ELF-1 (cell line): ENCODE results near the gene FOCAD.
"Not testable (repeated sequence)": the region's sequence is repeated elsewhere in the genome, so short reads cannot be mapped to it uniquely, and the experiment has no call there.

Experiments used
- DNase-seq: peaks from one replicate; pipeline ENCODE4 v3.0.0-alpha.2; 2016; ENCODE audit warnings: low read depth, low spot score

Gene FOCAD

DNA sequence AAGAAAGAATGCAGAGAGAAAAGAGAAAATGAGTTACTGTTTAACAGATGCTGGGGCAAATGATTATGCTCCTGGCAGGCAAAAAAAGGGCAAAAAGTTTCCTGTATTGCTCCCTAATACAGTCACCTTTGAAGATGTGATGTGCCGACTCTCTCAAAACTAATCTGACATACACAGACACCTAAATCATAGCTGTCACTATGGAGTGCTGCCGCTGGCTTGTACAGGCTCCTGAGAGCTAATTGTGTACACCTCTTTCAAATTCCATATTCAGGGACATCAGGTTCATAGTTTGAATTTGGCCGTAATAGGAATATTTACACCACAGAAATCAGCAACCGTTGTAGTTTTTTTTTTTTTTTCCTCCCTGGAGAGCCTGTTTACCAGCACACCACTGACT lies 12.4 kb upstream of the FOCAD start:
- no peak for DNase-seq

DNA sequence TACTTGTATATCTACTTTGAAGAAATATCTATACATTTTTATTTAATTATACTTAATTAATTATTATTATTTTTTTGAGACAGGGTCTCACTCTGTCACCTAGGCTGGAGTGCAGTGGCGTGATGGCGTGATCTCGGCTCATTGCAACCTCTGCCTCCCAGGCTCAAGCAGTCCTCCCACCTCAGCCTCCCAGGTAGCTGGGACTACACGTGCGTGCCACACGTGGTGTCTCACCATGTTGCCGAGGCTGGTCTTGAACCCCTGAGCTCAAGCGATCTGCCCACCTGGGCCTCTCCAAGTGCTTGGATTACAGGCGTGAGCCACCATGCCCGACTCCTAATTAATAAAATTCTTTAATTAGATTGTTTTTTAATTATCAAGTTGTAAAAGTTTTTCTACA lies 10.5 kb upstream of the FOCAD start:
- DNase-seq, result not testable (repeated sequence)

DNA sequence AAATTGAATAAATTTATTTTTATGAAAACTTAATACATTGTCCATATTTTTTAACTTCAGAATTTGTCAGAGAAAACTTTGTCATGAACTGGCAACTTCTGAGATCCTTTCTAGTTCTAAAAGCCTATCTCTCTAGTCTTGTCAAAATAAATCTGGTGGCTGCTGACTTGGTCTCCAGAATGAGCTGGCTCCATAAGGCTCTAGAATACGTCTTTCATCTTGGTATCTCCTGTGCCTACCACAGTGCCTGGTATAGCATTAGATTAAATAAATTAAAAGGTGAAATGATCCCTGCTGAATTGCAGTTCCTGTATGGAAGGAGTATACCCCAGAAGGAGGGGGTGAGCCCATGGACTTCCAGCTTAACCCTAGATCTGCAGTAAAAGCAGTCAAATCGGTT lies 2.6 kb upstream of the FOCAD start:
- DNase-seq, result no peak

DNA sequence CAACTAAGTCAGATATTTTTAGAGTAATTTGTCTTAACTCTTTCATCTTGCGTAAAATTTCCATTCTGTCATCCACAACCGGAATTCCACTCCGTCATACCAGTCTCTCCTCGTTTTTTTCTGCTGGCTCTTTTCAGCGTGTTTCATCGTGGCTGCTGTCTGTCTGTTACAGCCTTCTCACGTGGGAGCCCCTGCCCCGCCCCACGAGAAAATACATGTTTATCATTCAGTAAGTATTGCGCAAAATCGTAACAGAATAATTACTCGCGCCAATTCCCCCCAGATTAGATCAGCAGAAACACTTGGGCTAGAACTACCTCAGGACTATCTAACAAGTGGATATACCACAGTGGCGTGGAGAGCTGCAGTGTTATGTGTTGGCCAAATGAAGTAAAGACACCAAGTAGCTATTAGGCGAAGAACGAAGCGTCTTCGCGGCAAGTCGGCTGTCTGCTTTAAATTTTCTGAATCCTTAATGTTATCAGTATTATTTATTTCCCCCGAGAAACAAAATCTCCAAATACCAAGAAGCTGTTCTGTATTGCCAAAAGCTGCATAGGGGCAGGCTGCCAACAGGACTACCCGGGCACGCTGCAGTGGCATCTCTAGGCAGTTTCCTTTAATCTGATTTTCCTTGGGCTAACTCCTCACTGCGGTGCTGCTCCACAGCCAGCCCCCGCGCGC lies 566 bp upstream of the FOCAD start:
- DNase-seq, result no peak

DNA sequence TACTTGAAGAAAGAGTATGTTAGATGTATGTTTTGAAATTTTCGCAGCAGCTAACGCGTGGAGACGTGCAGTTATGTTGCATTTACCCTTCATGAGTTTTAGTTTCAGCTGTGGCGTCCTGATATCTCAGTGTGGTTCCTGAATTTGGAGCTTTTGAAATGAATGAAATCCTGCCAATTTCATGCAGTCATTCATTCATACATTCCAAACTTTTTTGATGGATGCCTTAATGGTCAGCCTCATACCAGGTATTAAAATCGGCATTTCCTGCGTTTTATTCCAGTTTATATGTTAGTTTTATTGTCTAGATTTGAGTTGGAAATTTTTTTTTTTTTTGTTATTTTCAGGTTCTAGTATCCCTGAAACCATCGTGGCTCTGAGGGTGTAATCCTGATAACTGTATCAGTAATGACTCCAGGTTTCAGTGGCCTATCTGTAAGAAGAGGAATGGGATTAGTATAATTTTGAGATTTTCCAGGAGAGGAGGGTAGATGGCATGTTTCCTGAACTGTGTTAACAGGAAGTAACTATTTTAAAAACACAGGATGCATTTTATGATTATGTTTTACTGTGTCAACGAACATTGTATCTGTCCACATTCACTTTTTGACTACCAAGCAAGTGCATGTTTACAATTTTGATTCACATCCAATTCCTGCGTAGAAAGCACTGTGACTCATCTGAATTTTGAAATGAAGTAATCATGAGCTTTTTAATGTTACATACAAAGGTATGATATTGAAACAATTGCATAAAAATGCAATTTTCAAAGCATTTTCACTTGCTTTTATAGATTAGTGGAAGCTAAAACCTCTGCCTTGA lies 1.0 kb downstream of the FOCAD start:
- no peak for DNase-seq

DNA sequence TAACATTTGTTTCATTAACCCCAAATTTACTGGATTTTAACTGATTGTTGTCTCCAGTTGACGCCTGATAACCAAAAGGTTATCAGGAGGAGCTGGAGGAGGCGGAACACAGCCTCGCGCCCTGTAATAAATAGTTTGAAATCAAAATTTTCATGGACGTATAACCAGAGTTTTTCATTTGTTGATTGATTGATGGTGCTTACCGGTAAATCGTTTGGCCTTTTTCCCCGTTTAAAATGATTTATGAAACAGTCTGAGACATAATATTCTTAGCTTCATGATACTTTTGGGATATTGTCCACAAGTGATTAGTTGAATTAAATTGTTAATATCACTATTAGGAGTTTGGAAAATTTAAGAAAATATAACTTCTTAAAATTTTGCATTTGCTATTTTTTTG lies 1.7 kb downstream of the FOCAD start:
- no peak for DNase-seq

GRCh38 chr9:20689833-20690232 lies 5.8 kb downstream of the FOCAD start:
- no peak for DNase-seq

DNA sequence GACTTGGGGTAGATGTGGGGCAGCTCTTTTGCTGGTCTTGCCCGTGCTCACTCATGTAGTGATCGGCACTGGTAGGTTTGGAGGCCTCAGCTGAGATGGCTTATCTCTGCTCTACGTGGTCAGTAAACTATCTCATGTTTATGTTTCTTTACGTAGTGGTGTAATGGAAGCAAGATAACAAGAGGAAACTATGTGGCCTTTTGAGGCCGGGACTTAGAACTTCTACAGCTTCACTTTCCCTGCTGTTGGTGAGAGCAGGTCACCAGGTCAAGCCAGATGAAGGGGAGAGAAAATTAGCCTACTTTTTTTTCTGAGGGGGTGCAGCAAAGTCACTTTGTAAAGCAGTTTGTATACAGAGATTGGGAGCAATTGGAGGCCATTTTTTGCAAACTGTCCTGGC lies 8.5 kb downstream of the FOCAD start:
- peak; percentile 45 for DNase-seq

DNA sequence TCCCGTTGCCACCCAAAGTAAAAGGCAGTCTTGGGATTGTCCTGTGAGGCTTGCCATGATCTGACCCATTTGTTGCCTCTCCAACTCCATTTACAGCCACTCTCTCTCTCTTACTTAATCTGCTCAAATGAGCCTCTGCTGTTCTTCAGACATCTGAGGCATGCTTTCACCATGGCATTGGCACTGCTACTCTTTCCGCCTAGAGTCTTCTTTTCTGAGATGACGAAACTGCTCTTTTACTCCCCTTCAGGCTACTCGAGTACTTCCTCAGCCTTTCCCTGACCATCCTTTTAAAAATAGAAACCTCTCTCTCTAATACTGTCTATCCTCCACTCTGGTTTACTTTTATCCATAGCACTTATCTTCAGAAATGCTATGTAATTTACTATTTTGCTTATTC lies 9.0 kb downstream of the FOCAD start:
- DNase-seq, result no peak

DNA sequence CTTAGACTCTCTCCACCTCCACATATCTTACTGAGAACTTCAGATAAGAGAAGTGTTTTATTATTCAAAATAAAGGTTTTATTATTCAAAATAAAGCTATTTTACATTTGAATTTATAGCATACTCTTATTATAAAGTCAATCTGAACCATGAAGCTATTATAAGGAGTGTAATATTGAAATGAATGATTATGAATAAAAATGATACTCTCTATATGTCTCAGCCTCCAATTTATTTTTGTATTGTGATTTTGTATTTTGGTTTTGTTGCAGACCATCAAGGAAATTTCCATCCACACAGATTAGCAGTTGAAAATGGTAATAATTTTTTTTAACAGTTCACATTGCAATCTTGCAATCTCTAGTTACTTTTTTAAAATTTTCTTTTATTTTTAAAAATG lies 10.2 kb downstream of the FOCAD start:
- DNase-seq, result no peak

DNA sequence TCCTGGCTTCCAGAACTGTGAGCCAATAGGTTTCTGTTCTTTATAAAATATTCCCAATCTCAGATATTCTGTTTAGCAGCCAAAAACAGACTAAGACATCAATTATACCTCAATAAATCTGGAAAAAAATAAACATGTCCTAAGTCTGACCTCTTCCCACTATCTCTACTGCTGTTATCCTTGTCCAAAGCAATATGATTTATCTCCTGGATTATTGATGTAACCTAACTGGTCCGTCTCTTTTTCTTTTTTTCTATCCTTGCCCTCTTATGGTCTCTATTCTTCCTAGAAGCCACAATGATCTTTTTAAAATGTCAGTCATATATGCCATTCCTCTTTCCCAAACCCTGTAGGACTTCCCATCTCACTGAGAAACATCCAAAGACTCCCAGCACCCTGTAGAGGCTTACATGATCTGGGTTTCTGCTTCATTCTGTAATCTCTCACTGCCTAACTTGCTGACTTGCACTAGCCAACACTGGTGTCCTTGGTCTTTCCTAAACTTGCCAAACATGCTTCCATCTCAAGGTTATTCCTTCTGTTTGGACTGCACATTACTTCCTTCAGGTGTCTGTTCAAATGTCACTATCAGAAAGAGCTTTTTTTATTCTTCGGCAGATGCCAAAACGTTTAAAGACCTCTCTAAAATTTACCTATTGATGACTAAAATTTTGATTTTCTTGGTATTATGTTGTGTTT lies 13.1 kb downstream of the FOCAD start:
- DNase-seq, result no peak

DNA sequence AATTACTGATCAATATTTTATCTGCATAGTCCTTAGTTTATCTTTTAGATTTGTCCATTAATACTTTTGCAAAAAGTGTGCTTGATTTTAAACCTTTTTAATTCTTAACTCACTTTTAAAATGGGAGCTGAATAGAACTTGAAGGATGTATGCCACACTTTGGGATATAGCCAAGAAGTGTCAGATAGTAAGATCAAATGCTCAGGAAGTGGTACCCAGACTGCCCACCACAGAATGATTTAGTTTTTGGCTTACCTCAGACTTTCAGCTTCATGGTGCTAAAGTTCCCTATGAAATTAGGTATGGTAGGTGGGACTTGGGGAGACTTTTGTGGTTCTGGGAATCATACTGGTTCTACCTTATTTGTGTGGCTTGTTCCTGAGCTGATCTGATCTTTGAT lies 14.7 kb downstream of the FOCAD start:
- no peak for DNase-seq

DNA sequence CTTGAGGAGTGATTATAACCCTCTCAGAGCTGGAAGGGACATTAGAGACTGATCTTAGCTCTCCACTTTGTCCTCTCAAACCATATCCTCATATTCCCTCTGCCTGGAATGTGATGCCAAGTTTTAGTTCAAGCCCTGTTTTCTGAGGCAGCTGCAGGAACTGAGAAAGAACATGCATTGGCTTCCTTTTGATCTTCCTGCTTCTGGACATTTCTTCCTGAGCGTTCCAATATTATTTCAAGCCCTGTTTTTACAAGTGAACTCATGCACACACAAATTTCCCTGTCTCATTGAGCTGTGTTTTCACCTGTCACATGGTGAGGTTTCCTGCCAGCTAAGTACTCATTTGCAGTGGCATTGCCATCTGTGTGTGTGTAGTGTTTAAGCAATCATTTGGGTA lies 17.0 kb downstream of the FOCAD start:
- no peak for DNase-seq

GRCh38 chr9:20702570-20702969 lies 18.5 kb downstream of the FOCAD start:
- no peak for DNase-seq

GRCh38 chr9:20703146-20703545 lies 19.1 kb downstream of the FOCAD start:
- DNase-seq, result no peak

GRCh38 chr9:20707708-20708107 lies 23.6 kb downstream of the FOCAD start:
- DNase-seq, result no peak

DNA sequence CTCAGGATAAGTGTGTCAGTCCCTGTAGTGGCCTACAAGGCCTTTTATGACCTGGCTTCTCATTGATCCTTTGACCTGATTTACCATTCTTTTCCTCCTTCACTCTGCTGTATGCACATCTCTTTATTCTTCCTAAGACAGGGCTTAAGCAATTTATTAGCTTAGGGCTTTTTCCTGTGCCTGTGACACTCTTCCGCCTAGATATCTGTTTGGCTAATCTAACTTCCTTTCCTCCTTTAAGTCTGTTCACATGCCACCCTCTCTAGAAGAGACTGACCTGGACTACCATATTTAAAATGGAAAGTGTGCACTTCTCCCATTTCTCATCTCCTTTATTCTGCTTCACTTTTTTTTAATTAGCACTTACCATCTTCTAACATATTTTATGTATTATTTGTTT lies 29.1 kb downstream of the FOCAD start:
- DNase-seq, result no peak

- no peak for DNase-seq
Measured at GRCh38 chr9:20714442-20715415, 30.7 kb downstream of the FOCAD start.

DNA sequence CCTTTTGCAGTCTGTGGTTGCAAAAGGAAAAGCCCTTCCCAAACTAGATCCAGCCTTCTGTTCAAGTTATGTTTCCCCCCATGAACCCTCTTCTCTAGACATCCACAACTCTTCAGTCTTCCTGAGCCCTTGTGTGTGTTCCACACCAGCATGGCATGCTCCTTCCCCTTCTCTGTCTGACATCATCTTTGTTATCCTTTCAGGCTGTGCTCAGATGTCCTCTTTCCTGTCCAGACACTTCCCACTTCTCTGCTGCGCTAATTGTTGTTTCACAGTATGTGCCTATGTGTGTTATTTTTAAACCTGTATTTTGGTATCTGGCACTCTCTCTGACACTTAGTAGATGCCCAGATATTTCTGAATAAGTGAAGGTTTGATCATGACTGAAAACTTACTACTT lies 38.2 kb downstream of the FOCAD start:
- no peak for DNase-seq

GRCh38 chr9:20725675-20726074 lies 41.6 kb downstream of the FOCAD start:
- DNase-seq, result no peak

GRCh38 chr9:20726144-20726543 lies 42.1 kb downstream of the FOCAD start:
- no peak for DNase-seq
